Kidney epithelial cell (primary cell): ENCODE measurements around the gene GAA. TPM values are rescaled to one million over a fixed set of nuclear protein-coding genes. Genes with fewer than 3 reads are reported as not detected.

Experiments
- DNase-seq: peaks from one replicate; pipeline ENCODE4 v3.0.0-alpha.2; 2010; ENCODE audit warnings: low read depth
- H3K27me3 ChIP-seq: 2 replicates; pipeline ENCODE4 v1.6.0; 2011; ENCODE audit warnings: low read length; ENCODE audit not compliant: control insufficient read depth, insufficient read depth
- H3K36me3 ChIP-seq: 2 replicates; pipeline ENCODE4 v1.5.1; 2011; ENCODE audit warnings: low read length; ENCODE audit not compliant: control insufficient read depth, insufficient read depth
- H3K4me3 ChIP-seq: 2 replicates; pipeline ENCODE4 v1.5.1; 2011; ENCODE audit warnings: low read depth, mild to moderate bottlenecking, control low read depth, low read length
- total RNA-seq: library from RNA; depleted of rRNA; stranded (reverse); fragments of >200 nt; gene quantifications from 2 replicates; pipeline ENCODE4 v1.2.3, GENCODE V29; 2015
- TF ChIP-seq, protein P1 (sequence below): IDR thresholded peaks from 2 replicates; pipeline ENCODE4 v1.5.1; 2011; ENCODE audit warnings: mild to moderate bottlenecking, moderate library complexity, low read length, control low read depth, inconsistent platforms; ENCODE audit not compliant: insufficient read depth, poor library complexity, severe bottlenecking

GAA gene
- total RNA-seq, 1 donor from 2014 or later, result 60.9 TPM

DNA sequence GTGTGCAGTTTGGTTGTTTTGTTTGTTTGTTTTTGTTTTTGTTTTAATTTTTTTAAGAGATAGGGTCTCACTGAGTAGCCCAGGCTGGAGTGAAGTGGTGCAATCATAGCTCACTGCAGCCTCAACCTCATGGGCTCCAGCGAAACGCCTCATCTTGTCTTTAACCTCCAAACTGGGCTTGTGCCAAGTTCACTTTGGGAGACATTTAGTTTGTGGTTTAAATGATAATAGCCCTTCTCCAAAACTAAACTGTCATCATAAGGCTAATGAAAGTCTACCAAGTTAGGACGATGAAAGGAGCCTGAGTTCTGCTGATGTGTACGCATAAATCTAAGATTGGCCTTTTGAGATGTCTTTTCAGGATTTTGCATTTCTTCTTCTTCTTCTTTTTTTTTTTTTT is 62.0 kb downstream of the GAA start:
- Histone ChIP-seq H3K36me3 (no peaks in the 10 kb centered on the region), H3K27me3 (peaks cover 4% of the 10 kb centered on the region), H3K4me3 (no peak overlapping the region)
- TF ChIP-seq, protein P1, sequence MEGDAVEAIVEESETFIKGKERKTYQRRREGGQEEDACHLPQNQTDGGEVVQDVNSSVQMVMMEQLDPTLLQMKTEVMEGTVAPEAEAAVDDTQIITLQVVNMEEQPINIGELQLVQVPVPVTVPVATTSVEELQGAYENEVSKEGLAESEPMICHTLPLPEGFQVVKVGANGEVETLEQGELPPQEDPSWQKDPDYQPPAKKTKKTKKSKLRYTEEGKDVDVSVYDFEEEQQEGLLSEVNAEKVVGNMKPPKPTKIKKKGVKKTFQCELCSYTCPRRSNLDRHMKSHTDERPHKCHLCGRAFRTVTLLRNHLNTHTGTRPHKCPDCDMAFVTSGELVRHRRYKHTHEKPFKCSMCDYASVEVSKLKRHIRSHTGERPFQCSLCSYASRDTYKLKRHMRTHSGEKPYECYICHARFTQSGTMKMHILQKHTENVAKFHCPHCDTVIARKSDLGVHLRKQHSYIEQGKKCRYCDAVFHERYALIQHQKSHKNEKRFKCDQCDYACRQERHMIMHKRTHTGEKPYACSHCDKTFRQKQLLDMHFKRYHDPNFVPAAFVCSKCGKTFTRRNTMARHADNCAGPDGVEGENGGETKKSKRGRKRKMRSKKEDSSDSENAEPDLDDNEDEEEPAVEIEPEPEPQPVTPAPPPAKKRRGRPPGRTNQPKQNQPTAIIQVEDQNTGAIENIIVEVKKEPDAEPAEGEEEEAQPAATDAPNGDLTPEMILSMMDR, result no peak
- no peak for DNase-seq

DNA sequence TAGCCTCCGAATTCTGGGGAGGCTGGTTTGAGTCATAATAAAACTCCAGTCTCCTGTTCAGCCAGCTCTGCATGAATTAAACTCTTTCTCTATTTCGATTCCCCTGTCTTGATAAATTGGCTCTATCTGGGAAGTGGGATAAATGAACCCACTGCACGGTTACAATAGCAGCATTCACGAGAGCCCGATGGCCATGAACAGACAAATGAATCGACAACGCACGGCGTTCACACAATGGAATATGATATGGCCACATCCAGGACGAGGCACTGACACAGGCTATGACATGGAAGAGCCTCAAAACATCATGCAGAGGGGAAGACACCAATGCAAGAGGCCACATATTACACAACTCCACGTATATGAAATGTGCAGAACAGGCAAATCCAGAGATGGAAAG is 62.8 kb downstream of the GAA start:
- Histone ChIP-seq H3K27me3 (peaks cover 5% of the 10 kb centered on the region), H3K4me3 (no peak overlapping the region), H3K36me3 (no peaks in the 10 kb centered on the region)
- TF ChIP-seq, protein P1, result no peak
- no peak for DNase-seq

DNA sequence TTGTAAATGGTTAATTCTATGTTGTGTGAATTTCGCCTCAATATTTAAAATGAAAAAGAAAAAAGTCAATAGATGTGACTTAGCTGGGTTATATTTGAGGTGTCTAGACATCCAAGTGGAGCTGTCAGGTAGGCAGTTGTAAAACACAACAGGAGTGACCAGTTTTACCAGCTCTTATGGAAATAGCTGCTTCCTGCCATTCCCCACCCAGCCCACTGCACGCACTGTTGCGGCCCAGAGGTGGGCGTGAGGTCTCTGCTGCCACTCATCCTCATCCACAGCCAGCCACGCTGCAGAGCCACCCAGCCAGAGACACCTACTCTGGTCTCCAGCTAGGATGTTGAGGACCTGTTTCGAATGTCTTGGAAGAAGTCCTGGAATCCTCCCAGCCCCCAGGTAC is 65.1 kb downstream of the GAA start:
- TF ChIP-seq, protein P1, result no peak
- H3K36me3 ChIP-seq, result no peaks in the 10 kb centered on the region
- no peak overlapping the region for H3K4me3 ChIP-seq
- H3K27me3 ChIP-seq, result peaks cover 9% of the 10 kb centered on the region
- no peak for DNase-seq

DNA sequence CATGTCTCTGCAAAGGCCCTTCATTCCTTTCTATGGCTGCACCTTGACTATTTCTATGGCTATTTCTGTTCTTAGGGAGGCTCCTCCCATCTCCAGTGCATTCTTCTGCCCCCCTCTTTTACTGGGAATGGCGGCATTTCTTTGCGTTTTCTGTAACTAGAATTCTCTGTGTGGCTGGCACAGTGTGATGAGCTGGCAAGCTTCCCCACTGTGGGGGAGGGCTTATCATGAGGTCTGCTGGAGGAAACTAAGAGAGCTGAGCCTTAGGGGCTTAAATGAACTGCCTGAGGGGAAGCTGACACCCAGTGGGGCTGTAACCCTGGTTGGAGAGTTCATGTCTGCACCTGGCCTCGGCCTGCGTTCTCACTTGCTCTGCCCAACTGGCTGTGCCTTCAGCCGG is 67.0 kb downstream of the GAA start:
- Histone ChIP-seq H3K4me3 (no peak overlapping the region), H3K27me3 (peaks cover 9% of the 10 kb centered on the region), H3K36me3 (no peaks in the 10 kb centered on the region)
- TF ChIP-seq, protein P1, result no peak
- DNase-seq, result no peak

DNA sequence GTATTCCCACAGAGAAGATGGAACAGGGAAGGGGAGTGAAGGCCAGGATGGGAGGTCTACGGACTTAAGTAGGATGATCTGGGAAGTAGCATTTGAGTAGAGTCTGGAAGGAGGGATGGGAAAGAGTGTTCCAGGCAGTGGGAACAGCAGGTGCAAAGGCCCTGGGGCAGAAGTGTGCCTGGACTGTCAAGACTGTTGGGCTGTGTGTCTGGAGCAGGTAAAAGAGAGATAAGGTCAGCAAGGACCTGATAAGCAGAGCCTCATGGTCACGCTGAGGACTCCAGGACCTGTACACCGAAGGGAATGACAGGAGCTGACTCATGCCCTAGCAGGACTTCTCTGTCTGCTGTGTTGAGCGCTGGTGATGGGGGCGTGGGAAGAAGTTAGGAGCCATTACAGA is 67.7 kb downstream of the GAA start:
- Histone ChIP-seq H3K27me3 (peaks cover 9% of the 10 kb centered on the region), H3K36me3 (no peaks in the 10 kb centered on the region), H3K4me3 (no peak overlapping the region)
- DNase-seq, result no peak
- TF ChIP-seq, protein P1, result no peak

Other genes with a start within 250 kb of the GAA start
- 54.5 and 58.5 TPM in 2 replicates for gene TBC1D16, start 65.7 kb upstream of the GAA start, total RNA-seq
- 4.4 and 4.8 TPM in 2 replicates for gene CCDC40, start 64.9 kb upstream of the GAA start, total RNA-seq
- 74.1 and 80.7 TPM in 2 replicates for gene EIF4A3, start 45.5 kb downstream of the GAA start, total RNA-seq
- gene CARD14, start 68.4 kb downstream of the GAA start, total RNA-seq, result 2.0 TPM in 1 of 2 replicates, not detected in the other
- gene SGSH, start 118.8 kb downstream of the GAA start, total RNA-seq, result 22.7 and 26.4 TPM in 2 replicates
- 14.4 and 19.1 TPM in 2 replicates for gene SLC26A11, start 118.8 kb downstream of the GAA start, total RNA-seq
- gene RNF213, start 159.3 kb downstream of the GAA start, total RNA-seq, result 111 and 141 TPM in 2 replicates